Stimulated activated CD8-positive, alpha-beta memory T cell treated with anti-CD3 and anti-CD28 coated beads, Interleukin-7, amount 100 ng/mL, for 48 hours (primary cell): ENCODE measurements around the gene RHBDL3.
"Not testable (repeated sequence)": the region's sequence is repeated elsewhere in the genome, so short reads cannot be mapped to it uniquely, and the experiment has no call there.

ENCODE experiments used
- DNase-seq, 2 donors: peaks; one replicate each; pipeline ENCODE4 v3.0.0-alpha.2; 2020; ENCODE audit warnings: low read depth in 1 of 2; ENCODE audit errors: extremely low read depth in 1 of 2

RHBDL3 gene

DNA sequence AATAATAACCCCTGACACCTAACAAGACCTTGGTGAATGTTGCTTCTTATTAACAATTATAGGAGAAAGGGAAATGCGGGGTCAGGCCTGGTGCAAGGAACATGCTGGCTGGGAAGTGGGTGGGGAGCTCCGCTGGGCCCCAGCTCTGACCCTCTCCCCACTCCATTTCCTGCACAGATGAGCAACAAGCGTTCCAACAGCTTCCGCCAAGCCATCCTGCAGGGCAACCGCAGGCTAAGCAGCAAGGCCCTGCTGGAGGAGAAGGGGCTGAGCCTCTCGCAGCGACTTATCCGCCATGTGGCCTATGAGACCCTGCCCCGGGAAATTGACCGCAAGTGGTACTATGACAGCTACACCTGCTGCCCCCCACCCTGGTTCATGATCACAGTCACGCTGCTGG, 23.0 kb downstream of the RHBDL3 start:
- DNase-seq: no peak

GRCh38 chr17:32289471-32290070, 23.9 kb downstream of the RHBDL3 start:
- DNase-seq: no peak

DNA sequence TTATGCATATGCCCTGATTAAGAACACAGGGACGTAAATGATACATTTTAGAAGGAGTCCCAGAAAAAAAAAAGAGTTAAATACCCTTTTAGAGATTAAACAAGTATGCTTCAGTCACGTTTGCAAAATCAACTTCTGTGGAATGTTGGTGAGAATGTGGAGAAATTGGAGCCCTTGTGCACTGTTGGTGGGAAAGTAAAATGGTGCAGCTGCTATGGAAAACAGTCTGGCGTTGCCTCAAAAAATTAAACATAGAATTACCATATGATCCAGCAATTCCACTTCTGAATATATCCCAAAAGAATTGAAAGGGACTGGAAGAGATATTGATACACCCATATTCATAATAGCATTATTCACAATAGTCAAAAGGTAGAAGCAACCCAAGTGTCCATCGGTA, 26.5 kb downstream of the RHBDL3 start:
- no peak for DNase-seq

DNA sequence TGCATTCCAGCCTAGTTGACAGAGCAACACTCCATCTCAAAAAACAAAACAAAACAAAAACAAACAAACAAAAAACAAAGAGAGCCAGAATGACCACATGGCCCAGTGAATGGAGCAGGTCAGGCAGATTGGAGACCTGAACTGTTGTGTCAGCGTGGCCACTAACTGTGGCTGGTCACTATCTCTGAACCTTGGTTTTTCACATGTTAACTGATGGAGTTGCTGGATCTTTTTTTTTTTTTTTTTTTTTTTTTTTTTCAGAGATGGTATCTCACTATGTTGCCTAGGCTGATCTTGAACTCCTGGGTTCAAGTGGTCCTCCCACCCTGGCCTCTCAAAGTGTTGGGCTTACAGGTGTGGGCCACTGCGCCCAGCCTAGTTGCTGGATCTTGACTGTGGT, 31.8 kb downstream of the RHBDL3 start:
- no peak for DNase-seq

- DNase-seq: no peak
Measured at GRCh38 chr17:32297860-32298259, 32.2 kb downstream of the RHBDL3 start.

- DNase-seq: no peak
Measured at GRCh38 chr17:32298298-32298697, 32.7 kb downstream of the RHBDL3 start.

- no peak for DNase-seq
Measured at GRCh38 chr17:32298721-32299579, 33.3 kb downstream of the RHBDL3 start.

GRCh38 chr17:32299580-32300164, 34.0 kb downstream of the RHBDL3 start:
- DNase-seq: no peak

GRCh38 chr17:32302037-32302436, 36.4 kb downstream of the RHBDL3 start:
- no peak for DNase-seq

GRCh38 chr17:32302860-32303649, 37.4 kb downstream of the RHBDL3 start:
- no peak for DNase-seq

GRCh38 chr17:32303781-32304288, 38.2 kb downstream of the RHBDL3 start:
- DNase-seq: no peak

DNA sequence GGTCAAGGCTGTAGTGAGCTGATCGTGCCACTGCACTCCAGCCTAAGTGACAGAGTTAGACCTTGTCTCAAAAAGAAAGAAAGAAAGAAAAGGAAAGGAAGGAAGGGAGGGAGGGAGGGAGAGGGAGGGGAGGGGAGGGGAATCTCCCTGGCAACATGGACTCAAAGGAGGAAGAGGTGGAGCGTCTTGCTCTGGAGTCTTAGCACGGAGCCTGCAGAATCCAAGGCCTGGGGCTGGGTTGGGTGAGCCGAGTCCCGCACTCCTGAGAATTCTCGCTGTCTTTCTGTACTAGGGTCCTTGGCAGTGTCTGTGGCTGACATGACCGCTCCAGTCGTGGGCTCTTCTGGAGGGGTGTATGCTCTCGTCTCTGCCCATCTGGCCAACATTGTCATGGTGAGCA, 39.4 kb downstream of the RHBDL3 start:
- no peak for DNase-seq

DNA sequence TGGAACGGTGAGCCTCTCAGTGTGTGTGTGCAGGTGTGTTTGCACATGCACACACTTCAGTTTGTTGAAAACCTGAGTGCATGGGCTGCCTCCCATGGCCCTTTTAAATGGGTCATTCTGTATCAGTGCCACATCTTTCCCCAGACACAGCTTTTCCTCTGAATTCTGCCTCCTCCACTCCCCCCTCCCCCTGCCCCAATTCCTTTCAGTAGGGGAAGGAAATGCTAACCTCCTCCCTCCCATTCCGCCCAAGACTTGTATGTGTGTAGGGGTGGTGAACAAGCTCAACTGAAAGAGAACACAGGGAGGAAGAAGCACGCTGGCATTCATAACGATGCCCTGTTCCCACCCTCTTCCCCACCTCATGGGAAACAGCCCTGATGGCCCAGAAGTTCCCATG, 42.0 kb downstream of the RHBDL3 start:
- no peak for DNase-seq

DNA sequence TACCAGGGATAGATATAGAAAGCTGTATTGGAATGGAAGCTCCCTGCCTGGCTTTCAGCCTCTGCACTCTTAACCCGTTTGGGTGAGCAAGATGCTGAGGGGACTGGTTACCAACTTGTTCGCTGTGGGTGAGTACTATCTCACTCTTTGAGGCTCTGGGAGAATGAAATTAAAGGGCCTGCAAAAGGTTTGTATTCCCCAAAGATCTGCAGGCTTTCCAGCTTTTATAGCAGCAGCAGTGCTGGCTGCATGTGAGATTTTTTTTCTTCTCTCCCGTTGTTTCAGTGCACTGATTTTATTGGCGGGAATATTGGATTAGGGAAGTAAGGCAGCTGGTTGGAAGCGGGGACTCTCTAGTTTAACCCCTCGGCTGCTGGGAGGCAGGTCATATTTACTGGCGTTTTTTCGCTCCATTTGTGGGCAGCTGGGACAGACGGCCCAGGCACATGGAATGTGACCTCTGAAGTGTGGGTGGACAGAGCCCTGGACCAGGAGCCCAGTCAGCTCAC, 45.5 kb downstream of the RHBDL3 start:
- DNase-seq: no peak

DNA sequence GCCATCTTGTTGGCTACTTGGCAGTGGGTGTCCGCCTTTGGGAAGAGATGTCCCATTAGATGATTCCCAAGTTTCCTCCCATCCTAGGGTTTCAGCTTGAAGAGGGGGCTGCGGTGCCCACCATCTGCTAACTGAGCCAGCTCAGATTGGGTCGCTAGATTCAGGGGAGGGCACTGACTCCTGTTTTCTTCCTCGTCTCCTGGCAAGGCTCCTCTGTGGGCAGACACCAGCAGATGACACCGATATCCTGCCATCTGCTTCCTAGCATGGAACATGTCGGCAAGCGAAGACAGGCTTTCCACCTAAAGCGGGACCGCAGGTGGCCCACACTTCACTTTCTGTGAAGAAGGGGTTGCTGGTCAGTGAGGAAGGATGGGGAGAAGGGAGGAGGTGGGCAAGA, 49.0 kb downstream of the RHBDL3 start:
- DNase-seq: no peak

DNA sequence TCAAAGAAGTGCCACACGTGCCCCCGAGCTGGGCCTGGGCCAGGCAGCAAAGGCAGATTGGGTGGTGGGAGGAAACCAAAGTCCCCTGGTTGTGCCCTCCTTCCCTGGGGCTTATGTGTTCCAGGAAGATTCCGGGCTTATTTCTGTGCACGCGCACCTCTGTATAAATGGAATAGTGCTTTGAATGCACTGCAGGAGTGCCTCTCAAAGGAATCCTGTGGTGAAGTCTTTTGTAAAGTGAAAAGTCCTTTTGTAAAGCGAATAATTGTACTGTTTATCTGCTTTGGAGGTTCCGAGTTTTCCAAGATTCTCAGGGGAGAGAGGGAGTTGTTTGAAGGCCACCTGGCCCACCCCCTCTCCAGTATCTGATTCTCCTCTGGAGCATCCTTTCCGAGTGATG, 49.5 kb downstream of the RHBDL3 start:
- DNase-seq: no peak

DNA sequence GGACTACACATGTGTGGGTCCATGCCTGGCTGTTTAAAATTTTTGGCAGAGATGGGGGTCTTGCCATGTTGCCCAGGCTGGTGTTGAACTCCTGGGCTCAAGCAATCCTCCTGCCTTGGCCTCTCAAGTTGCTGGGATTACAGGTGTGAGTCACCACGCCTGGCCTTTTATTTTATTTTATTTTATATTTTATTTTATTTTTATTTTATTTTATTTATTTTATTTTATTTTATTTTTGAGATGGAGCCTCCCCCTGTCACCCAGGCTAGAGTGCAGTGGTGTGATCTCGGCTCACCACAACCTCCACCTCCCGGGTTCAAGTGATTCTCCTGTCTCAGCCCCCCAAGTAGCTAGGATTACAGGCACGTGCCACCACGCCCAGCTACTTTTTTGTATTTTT, 51.0 kb downstream of the RHBDL3 start:
- DNase-seq: not testable (repeated sequence)

DNA sequence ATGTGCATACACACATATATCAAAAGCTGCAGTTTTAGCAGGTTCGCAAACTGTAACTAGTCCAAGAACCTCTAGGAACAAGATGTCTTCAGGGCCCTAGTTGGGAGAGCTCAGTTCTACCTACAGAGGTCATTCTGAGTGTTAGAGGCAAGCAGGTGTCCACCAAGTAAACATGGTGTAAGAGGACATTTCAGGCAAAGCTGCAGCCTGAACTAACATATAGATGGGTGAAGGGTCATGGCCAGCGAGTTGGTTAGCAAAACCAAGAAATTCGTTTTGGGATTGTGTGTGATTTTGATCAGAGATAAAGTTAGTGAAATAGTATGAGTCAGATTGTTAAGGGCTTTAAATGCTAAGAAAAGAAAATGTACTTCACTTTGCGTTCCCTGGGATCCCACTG, 51.7 kb downstream of the RHBDL3 start:
- DNase-seq: no peak

- no peak for DNase-seq
Measured at GRCh38 chr17:32318071-32318470, 52.4 kb downstream of the RHBDL3 start.

GRCh38 chr17:32319548-32319905, 53.9 kb downstream of the RHBDL3 start:
- DNase-seq: peak; percentile 48 to 65

DNA sequence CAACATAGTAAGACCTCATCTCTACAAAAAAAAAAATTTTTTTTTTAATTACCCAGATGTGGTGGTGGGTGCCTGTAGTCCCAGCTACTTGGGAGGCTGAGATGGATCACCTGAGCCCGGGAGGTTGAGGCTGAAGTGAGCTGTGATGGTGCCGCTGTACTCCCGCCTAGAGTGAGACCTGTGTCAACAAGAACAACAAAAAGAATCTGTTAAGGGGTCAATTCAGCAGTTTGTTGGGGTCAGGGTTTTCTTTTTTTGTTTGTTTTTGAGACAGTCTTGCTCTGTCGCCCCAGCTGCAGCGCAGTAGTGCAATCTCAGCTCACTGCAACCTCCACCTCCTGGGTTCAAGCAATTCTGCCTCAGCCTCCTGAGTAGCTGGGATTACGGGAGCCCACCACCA, 54.4 kb downstream of the RHBDL3 start:
- DNase-seq: not testable (repeated sequence)
